GM19023 (cell line): Measurements from ENCODE around the gene CST4.
"Not testable (repeated sequence)": the region's sequence is repeated elsewhere in the genome, so short reads cannot be mapped to it uniquely, and the experiment has no call there.

Source experiments
- ATAC-seq: cut with Tn5 transposase; IDR thresholded peaks from one replicate; pipeline ENCODE4 v1.9.1; 2021; ENCODE audit warnings: mild to moderate bottlenecking, moderate library complexity; ENCODE audit not compliant: unreplicated experiment

The CST4 gene

GRCh38 chr20:23663180-23663579, 25.7 kb downstream of the CST4 start:
- no peak for ATAC-seq

GRCh38 chr20:23662276-23662870, 26.5 kb downstream of the CST4 start:
- ATAC-seq, result no peak

DNA sequence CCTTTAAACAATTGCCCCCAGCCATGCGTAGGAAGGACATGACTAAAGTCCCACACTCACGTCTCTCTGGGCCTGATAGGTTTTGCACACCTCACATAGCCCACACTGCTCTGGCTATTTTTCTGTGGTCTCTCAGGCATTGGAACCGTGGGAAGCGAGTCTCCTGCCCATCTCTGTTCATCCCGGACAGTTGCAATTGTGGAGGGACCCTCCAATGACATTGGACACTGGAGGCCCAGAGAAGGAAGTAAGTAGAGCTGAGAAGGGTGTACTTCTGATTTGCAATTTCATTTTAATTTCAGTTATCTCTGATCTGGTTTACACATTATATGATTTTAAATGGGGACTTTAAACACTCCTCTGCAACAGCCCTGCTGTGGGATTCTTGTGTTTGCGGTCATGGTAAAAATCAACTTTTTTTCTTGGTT, 27.8 kb downstream of the CST4 start:
- no peak for ATAC-seq

GRCh38 chr20:23659989-23660837, 28.6 kb downstream of the CST4 start:
- ATAC-seq, result no peak

- not testable (repeated sequence) for ATAC-seq
Observed at GRCh38 chr20:23659610-23659988, 29.2 kb downstream of the CST4 start.

DNA sequence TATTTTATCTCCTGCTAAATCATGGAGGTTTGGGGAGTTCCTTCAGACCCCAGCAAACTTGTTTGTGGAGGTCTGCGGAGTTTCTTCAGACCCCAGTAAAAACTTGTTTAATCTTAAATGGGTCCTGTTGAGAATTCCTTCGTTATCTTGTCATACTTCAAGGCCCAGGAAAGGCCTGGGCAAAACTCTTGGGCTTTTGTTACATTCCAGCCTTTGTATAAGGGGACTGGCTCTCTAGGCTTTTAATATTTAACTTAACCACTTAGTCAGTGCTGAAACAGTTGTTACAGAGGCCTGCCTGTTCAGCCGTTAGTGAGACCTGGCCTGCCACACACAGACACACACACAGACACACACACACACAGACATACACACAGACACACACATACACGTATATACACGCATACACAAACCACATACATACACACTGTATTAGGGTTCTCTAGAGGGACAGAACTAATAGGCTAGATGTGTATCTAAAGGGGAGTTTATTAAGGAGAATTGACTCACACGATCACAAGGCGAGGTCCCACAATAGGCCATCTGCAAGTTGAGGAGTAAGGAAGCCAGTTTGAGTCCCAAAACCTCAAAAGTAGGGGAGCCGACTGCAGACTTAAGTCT, 29.7 kb downstream of the CST4 start:
- ATAC-seq, result no peak

DNA sequence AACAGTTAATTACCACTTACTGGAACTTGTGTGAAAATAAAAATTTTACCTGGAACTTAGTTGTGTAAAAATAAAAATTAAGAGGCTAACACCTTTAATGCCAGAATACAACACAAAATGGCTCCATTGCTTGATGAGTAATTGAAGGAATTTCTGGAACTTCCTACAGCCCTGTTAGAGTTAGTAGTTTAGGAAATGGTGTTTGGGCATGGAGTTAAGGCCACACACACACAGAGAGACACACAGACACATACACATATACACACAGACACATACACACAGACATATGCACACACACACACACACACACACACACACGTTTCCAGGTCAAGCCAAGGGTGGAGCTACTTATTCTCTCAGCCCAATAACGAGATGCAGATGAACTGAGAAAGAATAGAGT, 30.5 kb downstream of the CST4 start:
- ATAC-seq, result no peak

- ATAC-seq, result no peak
Observed at GRCh38 chr20:23657202-23657601, 31.6 kb downstream of the CST4 start.

GRCh38 chr20:23656372-23656771, 32.5 kb downstream of the CST4 start:
- no peak for ATAC-seq

DNA sequence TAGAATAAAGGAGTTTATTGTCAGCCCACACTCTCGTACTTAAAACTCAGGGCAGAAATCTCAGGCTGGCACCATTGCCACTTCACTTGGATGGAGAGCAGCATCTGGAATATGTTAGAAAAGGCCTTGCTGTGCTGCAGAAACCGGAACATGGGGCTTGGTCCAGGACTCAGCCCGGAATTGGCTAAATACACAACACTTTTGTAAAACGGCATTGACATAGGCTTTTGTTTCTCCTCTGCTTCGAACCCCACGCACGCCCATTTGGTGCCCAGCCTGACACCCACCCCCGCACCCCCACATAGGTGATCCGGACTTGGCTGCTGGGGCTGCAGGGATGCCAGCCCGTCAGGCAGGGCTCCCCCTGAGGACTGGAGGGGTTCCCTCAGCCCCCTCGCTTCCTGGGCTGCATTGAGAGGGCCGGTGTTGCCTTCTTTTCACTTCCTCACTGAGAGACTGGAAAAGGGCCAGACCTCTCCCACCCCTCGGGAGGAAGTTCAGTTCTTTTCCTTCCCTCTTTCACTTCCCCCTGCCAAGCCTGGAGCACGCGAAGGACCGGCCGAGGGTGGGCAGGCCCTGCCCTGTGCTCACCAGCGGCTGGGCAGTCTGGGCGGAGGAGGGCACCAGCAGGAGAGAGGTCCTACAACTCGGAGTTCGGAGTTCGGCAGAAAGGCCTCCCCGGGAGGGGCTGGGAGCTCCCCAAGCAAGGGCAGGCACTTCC, 33.2 kb downstream of the CST4 start:
- no peak for ATAC-seq

DNA sequence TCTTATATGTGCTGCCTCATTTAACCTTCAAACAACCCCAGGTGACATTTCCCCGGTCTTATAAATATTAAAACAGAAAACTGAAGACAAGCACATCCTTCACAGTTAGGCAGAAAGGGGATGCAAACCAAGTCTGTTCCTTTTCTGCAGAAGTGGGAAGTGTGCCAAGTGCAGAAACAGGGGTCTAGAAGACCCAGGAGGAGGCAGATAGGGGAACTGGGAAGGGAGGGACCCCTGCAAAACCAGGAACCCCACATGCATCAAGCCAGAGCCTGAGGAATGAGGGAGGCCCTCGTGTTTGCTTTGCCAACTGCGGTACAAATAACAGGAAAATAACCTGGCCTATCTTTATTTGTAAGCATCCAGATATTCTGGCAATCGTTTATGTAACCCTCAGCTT, 34.1 kb downstream of the CST4 start:
- ATAC-seq, result no peak

GRCh38 chr20:23654000-23654399, 34.8 kb downstream of the CST4 start:
- ATAC-seq, result no peak

GRCh38 chr20:23653400-23653938, 35.4 kb downstream of the CST4 start:
- ATAC-seq, result no peak

DNA sequence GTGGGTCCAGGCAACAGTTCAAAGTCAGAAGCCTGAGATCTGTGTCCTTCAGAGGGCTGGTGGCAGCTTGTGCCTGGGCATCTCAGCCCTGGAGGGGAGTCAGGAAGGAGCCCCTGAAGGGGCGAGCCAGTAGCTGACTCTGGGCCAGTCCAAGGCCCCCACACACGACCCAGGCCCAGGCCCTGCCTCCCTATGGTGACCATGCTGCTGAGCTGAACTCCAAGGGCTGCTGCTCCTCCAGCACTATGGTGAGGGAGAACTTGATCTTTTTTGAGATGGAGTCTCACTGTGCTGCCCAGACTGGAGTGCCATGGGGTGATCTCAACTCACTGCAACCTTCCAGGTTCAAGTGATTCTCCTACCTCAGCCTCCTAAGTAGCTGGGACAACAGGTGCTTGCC, 35.9 kb downstream of the CST4 start:
- no peak for ATAC-seq

- ATAC-seq, result no peak
Observed at GRCh38 chr20:23652371-23652770, 36.5 kb downstream of the CST4 start.

DNA sequence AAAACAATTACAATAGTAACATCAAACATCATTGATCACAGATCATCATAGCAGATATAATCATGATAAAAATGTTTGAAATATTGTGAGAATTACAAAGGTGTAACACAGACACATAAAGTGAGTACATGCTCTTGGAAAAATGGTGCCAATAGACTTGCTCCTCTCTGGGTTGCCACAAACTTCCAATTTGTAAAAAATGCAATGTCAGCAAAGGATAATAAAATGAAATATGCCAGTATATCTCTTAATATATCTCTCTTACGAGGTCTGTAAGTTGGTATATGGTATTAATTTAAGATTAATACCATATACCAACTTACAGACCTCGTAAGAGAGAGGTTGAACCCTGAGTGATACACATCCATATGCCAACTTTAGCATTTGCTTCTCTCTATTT, 37.7 kb downstream of the CST4 start:
- ATAC-seq, result no peak

- no peak for ATAC-seq
Observed at GRCh38 chr20:23649830-23650417, 38.9 kb downstream of the CST4 start.

DNA sequence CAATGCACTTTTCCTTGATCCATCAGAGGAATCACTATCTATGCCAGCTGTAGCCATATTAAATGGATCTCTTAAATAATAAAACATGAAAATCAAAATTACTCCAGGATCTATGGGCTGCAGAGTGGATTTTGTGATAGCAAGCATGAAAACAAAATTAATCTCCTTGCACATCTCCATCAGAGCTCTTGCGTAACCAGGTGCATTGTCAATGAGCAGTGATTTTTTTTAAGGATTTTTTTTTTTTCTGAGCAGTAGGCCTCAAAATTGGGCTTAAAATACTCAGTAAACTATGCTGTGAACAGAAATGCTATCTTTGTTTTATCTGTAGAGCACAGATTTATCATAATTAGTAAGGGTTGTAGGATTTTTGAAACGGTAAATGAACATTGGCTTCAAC, 39.6 kb downstream of the CST4 start:
- no peak for ATAC-seq

- no peak for ATAC-seq
Observed at GRCh38 chr20:23647346-23647745, 41.5 kb downstream of the CST4 start.

DNA sequence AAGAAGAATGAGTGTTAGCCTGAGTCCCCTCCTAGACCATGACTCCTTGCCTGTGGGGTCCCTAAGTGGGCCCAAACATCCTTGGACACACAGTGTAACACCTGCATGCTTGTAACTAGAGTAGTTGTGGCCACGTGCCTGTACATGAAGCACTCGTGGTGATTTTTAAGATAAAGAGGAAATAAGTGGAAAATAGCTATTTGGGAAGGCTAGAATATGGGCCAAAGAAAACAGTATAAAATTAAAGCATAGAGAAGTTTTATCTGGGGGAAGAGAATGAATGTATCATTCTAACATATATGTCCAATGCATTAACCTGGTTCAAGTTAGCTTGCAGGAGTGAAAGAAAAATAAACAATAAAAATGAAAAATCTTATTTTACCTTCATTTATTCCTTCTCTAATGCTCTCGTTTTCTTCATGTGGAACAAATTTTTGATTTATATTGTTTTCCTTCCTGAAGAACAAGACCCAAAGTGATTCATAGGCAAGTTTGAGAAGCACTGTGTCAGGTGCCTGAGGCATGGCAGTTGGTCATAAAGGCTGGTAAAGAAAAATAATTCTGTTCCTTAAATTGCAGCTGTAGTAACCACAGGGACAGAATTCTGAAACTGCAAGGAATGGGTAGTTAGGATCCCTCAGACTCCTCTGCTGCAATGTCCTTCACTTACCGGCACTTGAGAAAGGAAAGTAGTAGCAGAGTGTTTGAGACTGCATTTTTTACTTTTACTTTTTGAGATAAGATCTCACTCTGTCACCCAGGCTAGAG, 42.5 kb downstream of the CST4 start:
- ATAC-seq, result no peak
